Frontal cortex (tissue), 4 donors: ENCODE data around the gene DRD2. TPM values are rescaled to one million over a fixed set of nuclear protein-coding genes. Genes with fewer than 3 reads are reported as not detected.

ENCODE experiments used
- DNase-seq, 2 donors: peaks; one replicate each; pipeline ENCODE4 v3.0.0; 2012; ENCODE audit warnings: low spot score in 2 of 2
- FAIRE-seq: peaks from 2 replicates; lab custom pipeline; 2012; peaks lifted over from hg19 to GRCh38; lab: Jason Lieb, UNC
- small RNA-seq: library from RNA; depleted of rRNA; stranded (forward); fragments of <200 nt; gene quantifications from one replicate; pipeline ENCODE3, GENCODE V24; 2014
- total RNA-seq: library from RNA; depleted of rRNA; stranded (reverse); fragments of >200 nt; gene quantifications from one replicate; pipeline ENCODE4 v1.2.3, GENCODE V29; 2014
- donor health status: control.
- donor health status: control.
- donor health status: control.

DRD2 gene
- total RNA-seq, 1 donor from 2014 or later: 1.6 TPM

DNA sequence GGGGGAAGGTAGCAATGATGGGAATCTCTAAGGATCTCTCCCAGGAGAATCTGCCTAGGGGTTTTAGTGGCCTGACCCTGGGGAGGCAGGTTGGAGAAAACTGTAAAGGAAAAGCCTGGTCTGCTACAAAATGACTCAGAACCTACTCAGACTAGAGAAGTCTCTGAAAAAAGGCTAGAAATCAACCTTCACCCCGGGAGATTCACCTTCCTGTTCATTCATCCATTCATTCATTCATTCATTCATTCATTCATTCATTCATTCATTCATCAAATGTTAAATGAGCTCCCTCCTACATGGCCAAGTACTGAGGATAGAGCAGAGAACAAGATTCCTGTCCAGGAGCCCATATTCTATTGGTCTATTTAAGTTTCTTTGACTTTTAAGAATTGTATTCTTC, 96.5 kb downstream of the DRD2 start:
- DNase-seq (no peak), FAIRE-seq (no peak)

GRCh38 chr11:113377681-113378412, 97.4 kb downstream of the DRD2 start:
- FAIRE-seq: no peak
- DNase-seq: no peak

- FAIRE-seq: no peak
Observed at GRCh38 chr11:113376156-113376555, 99.0 kb downstream of the DRD2 start.

GRCh38 chr11:113375402-113375801, 99.8 kb downstream of the DRD2 start:
- FAIRE-seq: no peak
- DNase-seq: no peak

More at GRCh38 chr11:113376156-113376555, 99.0 kb downstream of the DRD2 start:
- no peak for DNase-seq

DNA sequence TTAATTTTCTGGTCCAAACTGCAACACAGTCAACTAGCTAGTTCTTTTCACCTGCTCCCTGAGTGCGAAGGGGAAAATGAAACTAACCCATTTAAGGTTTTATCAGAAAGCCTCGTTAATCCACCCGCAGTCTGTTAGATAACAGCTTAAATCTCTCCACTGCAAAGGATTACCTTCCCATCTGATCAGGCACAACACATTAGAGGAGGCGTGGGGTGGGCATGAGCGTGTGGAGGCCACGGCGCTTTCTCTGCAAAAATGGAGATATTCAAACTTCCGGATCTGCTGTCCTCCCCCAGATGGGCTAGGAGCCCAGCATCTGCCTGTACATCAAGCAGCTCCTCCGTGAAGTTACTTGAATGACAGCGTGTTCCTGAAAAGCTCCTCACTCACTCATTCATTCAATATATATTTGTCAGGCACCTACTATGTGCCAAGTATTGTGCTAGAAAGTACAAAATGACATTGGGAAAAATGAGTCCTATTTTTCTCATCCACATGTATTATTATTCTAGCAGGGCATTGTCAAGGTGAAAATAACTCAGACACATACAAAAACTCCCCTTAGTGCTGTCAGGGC, 101.1 kb downstream of the DRD2 start:
- FAIRE-seq: no peak

GRCh38 chr11:113373306-113373705, 101.9 kb downstream of the DRD2 start:
- no peak for FAIRE-seq
- no peak for DNase-seq

More for the DNA sequence above, 101.1 kb downstream of the DRD2 start:
- no peak for DNase-seq

GRCh38 chr11:113372309-113372708, 102.9 kb downstream of the DRD2 start:
- FAIRE-seq: no peak
- DNase-seq: no peak

DNA sequence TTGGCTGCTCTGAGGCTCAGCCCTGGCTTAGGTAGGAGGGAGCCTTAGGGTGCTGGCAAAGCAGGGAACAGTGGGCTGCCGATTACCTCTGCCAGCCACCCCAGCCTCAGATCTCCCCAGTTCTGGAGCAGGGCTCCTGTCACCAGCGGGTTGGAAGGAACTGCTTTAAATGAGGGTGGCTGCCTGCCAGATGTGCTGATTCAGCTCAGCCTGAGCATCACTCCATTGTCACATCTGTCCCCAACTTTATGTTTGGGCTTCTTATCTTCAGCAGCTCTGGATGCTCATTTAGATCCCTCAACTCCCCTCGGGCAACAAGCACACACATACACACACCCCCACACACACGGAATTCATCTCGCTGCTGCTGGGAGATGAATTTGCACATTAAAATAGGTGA, 104.6 kb downstream of the DRD2 start:
- DNase-seq (no peak), FAIRE-seq (no peak)

DNA sequence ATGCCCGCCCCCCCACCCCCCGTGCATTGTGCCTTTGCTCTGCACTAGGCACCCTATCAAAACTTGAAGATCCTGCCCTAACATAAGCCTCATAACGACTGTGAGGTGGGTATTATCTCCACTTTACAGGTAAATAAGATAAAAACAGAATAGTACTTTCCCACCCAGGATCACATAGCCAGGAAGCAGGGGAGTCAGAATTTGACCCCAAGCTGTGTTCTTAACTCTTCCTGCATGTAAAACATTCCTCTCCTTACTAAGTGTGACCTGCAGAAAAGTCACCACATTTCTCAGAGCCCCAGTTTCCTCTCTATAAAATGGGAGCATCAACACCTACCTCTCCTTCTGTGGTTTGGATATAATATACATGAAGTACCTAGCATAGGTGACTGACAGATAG, 105.8 kb downstream of the DRD2 start:
- FAIRE-seq: no peak

GRCh38 chr11:113365895-113366294, 109.3 kb downstream of the DRD2 start:
- DNase-seq (no peak), FAIRE-seq (no peak)

More for the DNA sequence above, 105.8 kb downstream of the DRD2 start:
- no peak for DNase-seq

DNA sequence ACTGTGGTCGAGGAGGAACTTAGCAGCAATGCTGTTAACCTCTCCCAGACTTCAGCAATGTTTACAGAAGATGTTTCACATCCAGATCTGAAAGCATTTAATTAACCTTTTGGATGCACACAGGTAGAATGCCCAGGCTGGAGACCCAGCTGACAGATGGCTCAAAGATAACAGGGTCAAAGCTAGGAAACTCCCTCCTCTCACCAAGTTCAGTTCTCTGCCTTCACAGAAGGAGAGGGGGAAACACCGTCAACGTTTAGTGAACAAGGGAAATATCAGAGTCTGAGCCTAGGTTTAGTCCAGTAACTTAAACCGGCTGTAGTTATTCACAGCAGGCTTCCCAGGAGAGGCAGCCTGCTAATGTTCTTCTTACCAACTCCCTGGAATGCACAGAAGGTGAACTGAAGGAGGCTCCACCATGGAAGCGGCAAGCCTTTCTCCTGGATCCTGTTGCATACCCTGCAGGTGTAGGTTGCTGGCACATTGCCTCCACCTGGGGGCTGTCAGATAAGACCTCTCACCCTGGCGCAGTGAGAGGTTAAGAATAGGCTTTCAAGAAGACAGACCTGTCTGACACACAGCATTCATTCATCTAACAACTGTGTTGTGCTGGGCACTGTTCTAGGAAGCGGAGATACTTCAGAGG, 111.1 kb downstream of the DRD2 start:
- FAIRE-seq (no peak), DNase-seq (no peak)

DNA sequence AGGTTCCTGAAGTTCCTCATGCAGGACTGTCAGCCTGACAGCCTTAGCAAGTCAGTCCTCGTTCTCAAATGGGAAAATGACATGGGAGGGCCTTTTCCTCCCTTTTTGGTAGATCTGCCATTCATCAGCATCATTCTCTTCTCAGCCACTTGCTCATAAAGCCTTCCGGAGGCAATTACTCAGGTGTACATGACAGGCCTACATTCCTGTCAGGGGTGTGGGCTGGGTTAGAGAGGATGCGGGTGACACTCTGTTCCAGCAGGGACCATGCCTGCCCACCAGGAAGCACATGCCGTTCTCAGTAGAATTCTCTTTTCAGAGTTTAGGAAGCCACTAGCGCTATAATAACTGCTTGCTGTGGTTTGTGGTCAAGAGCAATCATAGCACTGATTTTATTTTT, 111.8 kb downstream of the DRD2 start:
- FAIRE-seq: no peak
- no peak for DNase-seq

Small RNA genes within 50 kb of the gene (small RNA-seq; reads per million reads assigned to genes)
- not detected for gene MIR4301

Other genes with a start within 250 kb of the DRD2 start
- 1.6 TPM for gene TTC12, start 160.8 kb downstream of the DRD2 start, total RNA-seq
- not detected for gene ANKK1, start 87.6 kb downstream of the DRD2 start, total RNA-seq
- gene TMPRSS5, start 230.9 kb upstream of the DRD2 start, total RNA-seq: 0.41 TPM